GM19240 (cell line): ENCODE results near the gene RHBDL3.
A peak's percentile ranks its signal among the peaks of the same experiment; 100 is the strongest.
"Not testable (repeated sequence)": the region's sequence is repeated elsewhere in the genome, so short reads cannot be mapped to it uniquely, and the experiment has no call there.

Experiments
- DNase-seq: peaks from one replicate; pipeline ENCODE4 v3.0.0; 2011; ENCODE audit warnings: low spot score; ENCODE audit not compliant: insufficient read length

RHBDL3 gene

DNA sequence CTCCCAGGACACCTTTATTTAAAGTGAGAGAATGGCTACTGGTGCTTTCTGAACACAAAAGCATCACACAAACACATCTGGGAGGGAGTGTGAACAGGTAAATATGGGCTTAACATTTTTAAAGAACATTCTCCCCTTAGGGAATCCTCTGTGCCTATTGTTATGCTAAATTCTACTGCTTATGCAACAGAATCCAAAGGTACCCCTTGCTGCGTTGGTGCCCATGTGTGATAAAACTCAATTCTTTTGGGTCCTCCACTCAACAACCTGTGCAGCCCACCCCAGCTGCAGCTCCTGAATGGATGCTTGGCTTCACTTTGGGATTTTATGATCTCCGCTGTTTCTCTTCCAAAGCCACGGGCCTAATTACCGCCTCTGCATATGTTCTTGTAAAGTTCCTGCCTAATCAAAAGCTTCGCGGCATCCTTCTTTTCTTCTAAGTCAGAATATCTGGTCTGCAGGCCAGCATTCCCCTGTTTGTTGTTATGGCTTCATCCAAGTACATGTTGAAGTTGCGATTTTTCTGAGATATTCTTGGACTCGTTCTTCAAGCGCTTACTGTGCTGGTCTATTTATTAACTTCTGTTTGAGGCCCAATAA is 23.9 kb downstream of the RHBDL3 start:
- no peak for DNase-seq

DNA sequence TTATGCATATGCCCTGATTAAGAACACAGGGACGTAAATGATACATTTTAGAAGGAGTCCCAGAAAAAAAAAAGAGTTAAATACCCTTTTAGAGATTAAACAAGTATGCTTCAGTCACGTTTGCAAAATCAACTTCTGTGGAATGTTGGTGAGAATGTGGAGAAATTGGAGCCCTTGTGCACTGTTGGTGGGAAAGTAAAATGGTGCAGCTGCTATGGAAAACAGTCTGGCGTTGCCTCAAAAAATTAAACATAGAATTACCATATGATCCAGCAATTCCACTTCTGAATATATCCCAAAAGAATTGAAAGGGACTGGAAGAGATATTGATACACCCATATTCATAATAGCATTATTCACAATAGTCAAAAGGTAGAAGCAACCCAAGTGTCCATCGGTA is 26.5 kb downstream of the RHBDL3 start:
- no peak for DNase-seq

DNA sequence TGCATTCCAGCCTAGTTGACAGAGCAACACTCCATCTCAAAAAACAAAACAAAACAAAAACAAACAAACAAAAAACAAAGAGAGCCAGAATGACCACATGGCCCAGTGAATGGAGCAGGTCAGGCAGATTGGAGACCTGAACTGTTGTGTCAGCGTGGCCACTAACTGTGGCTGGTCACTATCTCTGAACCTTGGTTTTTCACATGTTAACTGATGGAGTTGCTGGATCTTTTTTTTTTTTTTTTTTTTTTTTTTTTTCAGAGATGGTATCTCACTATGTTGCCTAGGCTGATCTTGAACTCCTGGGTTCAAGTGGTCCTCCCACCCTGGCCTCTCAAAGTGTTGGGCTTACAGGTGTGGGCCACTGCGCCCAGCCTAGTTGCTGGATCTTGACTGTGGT is 31.8 kb downstream of the RHBDL3 start:
- no peak for DNase-seq

GRCh38 chr17:32297860-32298259 is 32.2 kb downstream of the RHBDL3 start:
- no peak for DNase-seq

- no peak for DNase-seq
Measured at GRCh38 chr17:32298298-32298697, 32.7 kb downstream of the RHBDL3 start.

DNA sequence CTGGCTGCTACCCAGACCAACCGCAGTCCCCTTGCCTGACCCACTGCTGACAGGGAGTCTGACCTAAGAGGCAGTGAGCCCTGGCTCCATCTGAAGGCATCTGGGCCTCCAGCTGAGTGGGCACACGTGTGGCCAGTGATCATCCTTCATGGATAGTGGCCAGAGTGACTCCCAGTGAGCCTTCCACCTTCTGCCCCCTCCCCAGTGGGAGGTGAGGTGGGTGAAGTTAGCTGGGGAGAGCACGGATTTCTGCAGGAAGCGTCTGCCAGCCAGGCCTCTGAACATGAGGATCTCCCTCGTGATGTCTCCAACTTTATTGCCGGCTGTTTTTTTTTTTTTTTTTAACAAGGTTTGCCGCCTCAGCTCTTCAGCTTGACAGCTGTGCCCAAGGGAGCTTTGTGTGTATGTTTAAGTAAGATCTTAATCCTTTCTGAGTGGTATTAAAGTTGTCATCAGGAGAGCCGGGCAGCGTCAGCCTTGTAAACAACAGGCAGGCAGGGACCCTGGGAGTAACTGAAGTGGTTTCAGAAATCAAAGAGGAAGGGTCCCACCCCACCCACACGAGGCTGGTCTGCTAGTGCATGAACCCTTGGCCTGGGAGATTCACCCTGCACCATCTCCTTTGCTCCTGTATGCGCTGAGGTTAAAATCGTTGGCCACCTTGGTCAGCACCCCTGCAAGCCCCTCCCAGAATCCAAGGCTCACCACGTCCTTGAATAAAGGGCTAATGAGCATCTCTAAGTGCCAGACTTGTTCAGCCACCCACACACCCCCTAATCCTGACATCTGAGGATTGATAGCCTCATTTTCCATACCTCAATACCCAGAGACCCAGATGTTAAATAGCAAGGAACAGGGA is 33.3 kb downstream of the RHBDL3 start:
- DNase-seq: no peak

DNA sequence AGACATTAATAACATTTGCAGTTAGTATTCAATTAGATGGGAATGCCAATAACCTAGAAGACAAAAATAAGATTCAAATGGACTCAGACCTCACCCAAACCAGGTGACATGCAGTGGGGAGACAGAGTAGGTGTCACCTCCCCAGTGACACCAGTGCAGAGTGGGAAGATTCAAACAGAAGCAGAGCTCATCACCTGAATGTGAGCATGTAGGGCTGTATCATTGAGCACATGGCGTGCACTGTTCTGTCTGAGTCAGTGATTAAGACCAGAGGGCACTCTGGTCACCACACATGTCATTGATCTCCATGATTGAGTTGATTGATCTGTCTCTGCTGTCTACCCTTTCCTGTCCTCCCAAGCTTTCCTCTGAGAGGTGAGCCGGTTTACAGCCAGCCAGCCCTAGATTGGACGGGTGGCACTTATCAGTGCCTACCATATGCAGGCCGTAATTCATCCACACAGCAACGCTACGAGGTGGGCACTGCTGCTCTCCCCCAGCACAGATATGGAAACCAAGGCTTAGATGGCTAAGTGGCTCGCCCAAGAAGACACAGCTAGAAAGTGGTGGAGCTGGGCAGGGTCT is 34.0 kb downstream of the RHBDL3 start:
- DNase-seq: no peak

- no peak for DNase-seq
Measured at GRCh38 chr17:32302037-32302436, 36.4 kb downstream of the RHBDL3 start.

GRCh38 chr17:32302860-32303649 is 37.4 kb downstream of the RHBDL3 start:
- DNase-seq: no peak

DNA sequence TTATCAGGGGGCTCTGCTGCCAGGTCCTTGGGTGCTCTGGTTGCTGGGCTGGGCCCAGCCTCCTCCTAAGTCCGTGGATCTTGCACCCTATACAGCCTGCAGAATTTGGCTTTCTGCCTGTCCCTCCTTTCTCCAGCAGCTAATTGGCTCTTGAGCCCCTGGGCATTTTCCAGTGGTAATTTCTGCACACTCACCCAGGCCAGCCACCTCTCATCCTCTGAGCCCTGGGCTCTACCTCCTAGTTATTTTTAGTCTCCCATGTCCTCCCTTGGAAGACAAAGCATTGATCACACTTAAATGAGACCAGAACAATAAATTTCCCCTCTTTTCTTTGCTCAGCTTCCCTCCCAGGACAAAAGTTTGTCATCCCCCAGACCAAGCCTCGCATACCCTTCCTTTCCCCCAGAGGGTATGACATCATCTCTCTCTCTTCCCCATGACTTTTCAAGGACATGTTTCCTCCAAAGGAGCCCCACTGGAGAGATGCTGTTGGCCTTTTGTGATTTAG is 38.2 kb downstream of the RHBDL3 start:
- no peak for DNase-seq

GRCh38 chr17:32305049-32305448 is 39.4 kb downstream of the RHBDL3 start:
- no peak for DNase-seq

DNA sequence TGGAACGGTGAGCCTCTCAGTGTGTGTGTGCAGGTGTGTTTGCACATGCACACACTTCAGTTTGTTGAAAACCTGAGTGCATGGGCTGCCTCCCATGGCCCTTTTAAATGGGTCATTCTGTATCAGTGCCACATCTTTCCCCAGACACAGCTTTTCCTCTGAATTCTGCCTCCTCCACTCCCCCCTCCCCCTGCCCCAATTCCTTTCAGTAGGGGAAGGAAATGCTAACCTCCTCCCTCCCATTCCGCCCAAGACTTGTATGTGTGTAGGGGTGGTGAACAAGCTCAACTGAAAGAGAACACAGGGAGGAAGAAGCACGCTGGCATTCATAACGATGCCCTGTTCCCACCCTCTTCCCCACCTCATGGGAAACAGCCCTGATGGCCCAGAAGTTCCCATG is 42.0 kb downstream of the RHBDL3 start:
- no peak for DNase-seq

GRCh38 chr17:32311028-32311536 is 45.5 kb downstream of the RHBDL3 start:
- DNase-seq: no peak

DNA sequence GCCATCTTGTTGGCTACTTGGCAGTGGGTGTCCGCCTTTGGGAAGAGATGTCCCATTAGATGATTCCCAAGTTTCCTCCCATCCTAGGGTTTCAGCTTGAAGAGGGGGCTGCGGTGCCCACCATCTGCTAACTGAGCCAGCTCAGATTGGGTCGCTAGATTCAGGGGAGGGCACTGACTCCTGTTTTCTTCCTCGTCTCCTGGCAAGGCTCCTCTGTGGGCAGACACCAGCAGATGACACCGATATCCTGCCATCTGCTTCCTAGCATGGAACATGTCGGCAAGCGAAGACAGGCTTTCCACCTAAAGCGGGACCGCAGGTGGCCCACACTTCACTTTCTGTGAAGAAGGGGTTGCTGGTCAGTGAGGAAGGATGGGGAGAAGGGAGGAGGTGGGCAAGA is 49.0 kb downstream of the RHBDL3 start:
- DNase-seq: no peak

DNA sequence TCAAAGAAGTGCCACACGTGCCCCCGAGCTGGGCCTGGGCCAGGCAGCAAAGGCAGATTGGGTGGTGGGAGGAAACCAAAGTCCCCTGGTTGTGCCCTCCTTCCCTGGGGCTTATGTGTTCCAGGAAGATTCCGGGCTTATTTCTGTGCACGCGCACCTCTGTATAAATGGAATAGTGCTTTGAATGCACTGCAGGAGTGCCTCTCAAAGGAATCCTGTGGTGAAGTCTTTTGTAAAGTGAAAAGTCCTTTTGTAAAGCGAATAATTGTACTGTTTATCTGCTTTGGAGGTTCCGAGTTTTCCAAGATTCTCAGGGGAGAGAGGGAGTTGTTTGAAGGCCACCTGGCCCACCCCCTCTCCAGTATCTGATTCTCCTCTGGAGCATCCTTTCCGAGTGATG is 49.5 kb downstream of the RHBDL3 start:
- DNase-seq: no peak

DNA sequence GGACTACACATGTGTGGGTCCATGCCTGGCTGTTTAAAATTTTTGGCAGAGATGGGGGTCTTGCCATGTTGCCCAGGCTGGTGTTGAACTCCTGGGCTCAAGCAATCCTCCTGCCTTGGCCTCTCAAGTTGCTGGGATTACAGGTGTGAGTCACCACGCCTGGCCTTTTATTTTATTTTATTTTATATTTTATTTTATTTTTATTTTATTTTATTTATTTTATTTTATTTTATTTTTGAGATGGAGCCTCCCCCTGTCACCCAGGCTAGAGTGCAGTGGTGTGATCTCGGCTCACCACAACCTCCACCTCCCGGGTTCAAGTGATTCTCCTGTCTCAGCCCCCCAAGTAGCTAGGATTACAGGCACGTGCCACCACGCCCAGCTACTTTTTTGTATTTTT is 51.0 kb downstream of the RHBDL3 start:
- DNase-seq: not testable (repeated sequence)

GRCh38 chr17:32317353-32317752 is 51.7 kb downstream of the RHBDL3 start:
- no peak for DNase-seq

- no peak for DNase-seq
Measured at GRCh38 chr17:32318071-32318470, 52.4 kb downstream of the RHBDL3 start.

DNA sequence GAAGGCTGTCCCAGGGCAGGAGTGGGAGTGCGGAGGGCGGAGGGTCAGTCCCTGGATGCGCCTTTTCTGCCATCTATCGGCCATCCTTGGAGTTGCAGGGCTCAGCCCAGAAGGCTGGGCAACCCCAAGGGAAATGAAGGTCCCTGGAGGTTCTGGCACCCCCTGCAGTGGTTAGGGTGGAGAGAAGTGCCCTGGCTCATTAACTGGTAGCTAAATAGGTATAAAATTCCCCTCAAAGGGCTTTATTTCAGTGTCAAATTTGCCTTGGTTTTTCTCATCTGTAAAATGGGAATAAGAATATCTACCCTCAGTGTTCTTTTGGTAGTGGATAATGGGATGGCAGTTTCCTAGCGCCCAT is 53.9 kb downstream of the RHBDL3 start:
- DNase-seq: peak; percentile 70

GRCh38 chr17:32320080-32320479 is 54.4 kb downstream of the RHBDL3 start:
- DNase-seq: not testable (repeated sequence)

GRCh38 chr17:32320847-32321246 is 55.2 kb downstream of the RHBDL3 start:
- DNase-seq: no peak

- DNase-seq: no peak
Measured at GRCh38 chr17:32323046-32323445, 57.4 kb downstream of the RHBDL3 start.
